ENCODE results near the gene SMIM24. TPM values are rescaled to one million over a fixed set of nuclear protein-coding genes. Genes with fewer than 3 reads are reported as not detected.

The SMIM24 gene
- total and polyA plus RNA-seq, 2 experiments from 2014 or later, result 5.0 to 21.5 TPM

DNA sequence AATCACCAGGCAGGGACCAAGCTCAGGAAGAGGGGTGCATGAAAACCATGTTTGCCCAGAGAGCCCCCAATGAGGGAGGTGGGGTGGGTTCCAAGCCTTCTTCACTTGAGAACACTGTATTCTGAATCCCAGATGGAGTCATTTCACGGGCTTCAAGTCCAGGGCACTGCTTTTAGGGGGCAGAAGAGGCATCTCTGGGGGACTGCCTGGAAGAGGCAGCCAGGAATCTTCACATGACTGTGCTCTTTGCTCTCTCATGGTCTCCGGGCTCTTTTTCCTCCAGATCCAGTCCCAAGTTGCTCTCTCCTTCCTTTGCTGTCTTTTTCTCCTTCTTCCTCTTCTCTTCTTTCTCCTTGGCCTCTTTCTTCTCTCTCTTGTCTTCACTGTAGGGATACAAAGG, 5.7 kb downstream of the SMIM24 start:
- ATAC-seq, result no peak

DNA sequence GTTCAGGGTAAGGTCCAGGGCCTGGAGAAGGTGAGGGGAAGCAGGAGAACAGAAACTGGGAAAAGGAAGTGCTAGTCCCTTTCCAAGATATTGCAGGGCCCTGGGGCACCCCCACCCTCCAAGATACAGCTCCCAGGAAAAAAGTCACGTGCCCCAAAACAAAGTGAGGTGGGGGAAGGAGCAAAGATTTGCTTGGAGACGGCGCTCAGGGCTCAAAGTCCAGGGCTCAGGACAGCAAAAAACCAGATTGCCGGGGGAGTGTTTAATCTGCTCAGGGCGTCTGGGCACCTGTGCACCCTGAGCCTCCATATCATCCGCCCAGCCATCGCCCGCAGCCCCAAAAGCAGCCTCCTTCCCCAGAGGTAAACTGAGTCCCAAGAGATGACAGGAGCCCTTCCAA, 6.3 kb downstream of the SMIM24 start:
- Mint-ChIP-seq H3K27ac (no peak overlapping the region), H3K4me3 (no peak overlapping the region), H3K4me1 (peaks cover 4% of the 10 kb centered on the region; the same call in 1 of the 3 replicates), H3K36me3 (ENCODE audit: low read depth) (peaks cover 2% of the 10 kb centered on the region; the same call in 1 of the 3 replicates), H3K27me3 (ENCODE audit: insufficient read depth, low read depth, poor library complexity) (peaks cover 21% of the 10 kb centered on the region), H3K9me3 (peaks cover 8% of the 10 kb centered on the region)
- no peaks in the 10 kb centered on the region for H3F3A ChIP-seq (replicated peaks; ENCODE audit: low read depth)
- 0 out of 2 replicates have a peak, but pooled peaks cover 3% of the 10 kb centered on the region for H3K4me1 ChIP-seq (ENCODE audit: insufficient read depth)
- H3K27me3 ChIP-seq (ENCODE audit: insufficient read depth), result peaks cover 11% of the 10 kb centered on the region; the same call in 1 of the 2 replicates
- H4K20me1 ChIP-seq (replicated peaks; ENCODE audit: insufficient read depth), result no peaks in the 10 kb centered on the region
- H2AFZ ChIP-seq, result no peak overlapping the region
- no peak overlapping the region for H3K27ac ChIP-seq (ENCODE audit: low read depth)
- H3K36me3 ChIP-seq (ENCODE audit: insufficient read depth), result no peaks in the 10 kb centered on the region
- H3K4me3 ChIP-seq, result no peak overlapping the region
- no peaks in the 10 kb centered on the region for H3K79me2 ChIP-seq (replicated peaks; ENCODE audit: insufficient read depth)
- ATAC-seq (no peak), DNase-seq (ENCODE audit: low spot score) (no peak)
- H3K4me2 ChIP-seq, result no peak overlapping the region
- TF ChIP-seq EZH2 (IDR thresholded peaks at IDR 0.05; ENCODE audit: low read depth, unreplicated experiment), result no peak
- peaks cover 7% of the 10 kb centered on the region; the same call in 1 of the 2 replicates for H3K9me2 ChIP-seq (ENCODE audit: insufficient read depth)

More for the DNA sequence above, 5.7 kb downstream of the SMIM24 start:
- H3K36me3 Mint-ChIP-seq (ENCODE audit: low read depth), result no peaks in the 10 kb centered on the region
- Histone ChIP-seq H3K79me2 (replicated peaks; ENCODE audit: insufficient read depth) (no peaks in the 10 kb centered on the region), H3K4me3 (no peak overlapping the region), H3K27ac (ENCODE audit: low read depth) (no peak overlapping the region), H3K9me2 (ENCODE audit: insufficient read depth) (peaks cover 7% of the 10 kb centered on the region; the same call in 1 of the 2 replicates), H3K27me3 (ENCODE audit: insufficient read depth) (peaks cover 7% of the 10 kb centered on the region; the same call in 1 of the 2 replicates), H3K36me3 (ENCODE audit: insufficient read depth) (no peaks in the 10 kb centered on the region), H3K4me2 (no peak overlapping the region), H3F3A (replicated peaks; ENCODE audit: low read depth) (no peaks in the 10 kb centered on the region), H4K20me1 (replicated peaks; ENCODE audit: insufficient read depth) (no peaks in the 10 kb centered on the region), H3K4me1 (ENCODE audit: insufficient read depth) (0 out of 2 replicates have a peak, but pooled peaks cover 3% of the 10 kb centered on the region), H2AFZ (no peak overlapping the region)
- no peak overlapping the region for H3K4me3 Mint-ChIP-seq
- H3K4me1 Mint-ChIP-seq, result peaks cover 4% of the 10 kb centered on the region; the same call in 1 of the 3 replicates
- no peak overlapping the region for H3K27ac Mint-ChIP-seq
- no peak for DNase-seq (ENCODE audit: low spot score)
- H3K9me3 Mint-ChIP-seq, result peaks cover 3% of the 10 kb centered on the region; the same call in 2 of the 3 replicates
- H3K27me3 Mint-ChIP-seq (ENCODE audit: insufficient read depth, low read depth, poor library complexity), result peaks cover 21% of the 10 kb centered on the region
- TF ChIP-seq EZH2 (IDR thresholded peaks at IDR 0.05; ENCODE audit: low read depth, unreplicated experiment), result no peak
- TF ChIP-seq, protein P1, sequence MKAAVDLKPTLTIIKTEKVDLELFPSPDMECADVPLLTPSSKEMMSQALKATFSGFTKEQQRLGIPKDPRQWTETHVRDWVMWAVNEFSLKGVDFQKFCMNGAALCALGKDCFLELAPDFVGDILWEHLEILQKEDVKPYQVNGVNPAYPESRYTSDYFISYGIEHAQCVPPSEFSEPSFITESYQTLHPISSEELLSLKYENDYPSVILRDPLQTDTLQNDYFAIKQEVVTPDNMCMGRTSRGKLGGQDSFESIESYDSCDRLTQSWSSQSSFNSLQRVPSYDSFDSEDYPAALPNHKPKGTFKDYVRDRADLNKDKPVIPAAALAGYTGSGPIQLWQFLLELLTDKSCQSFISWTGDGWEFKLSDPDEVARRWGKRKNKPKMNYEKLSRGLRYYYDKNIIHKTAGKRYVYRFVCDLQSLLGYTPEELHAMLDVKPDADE (IDR thresholded peaks at IDR 0.05), result no peak
- no peak for TF ChIP-seq CREB1 (CRISPR knock-in tag; IDR thresholded peaks at IDR 0.05; ENCODE audit: low read depth)
- TF ChIP-seq STAT1 (IDR thresholded peaks at IDR 0.05; ENCODE audit: unreplicated experiment), result no peak
- TF ChIP-seq, protein P2, sequence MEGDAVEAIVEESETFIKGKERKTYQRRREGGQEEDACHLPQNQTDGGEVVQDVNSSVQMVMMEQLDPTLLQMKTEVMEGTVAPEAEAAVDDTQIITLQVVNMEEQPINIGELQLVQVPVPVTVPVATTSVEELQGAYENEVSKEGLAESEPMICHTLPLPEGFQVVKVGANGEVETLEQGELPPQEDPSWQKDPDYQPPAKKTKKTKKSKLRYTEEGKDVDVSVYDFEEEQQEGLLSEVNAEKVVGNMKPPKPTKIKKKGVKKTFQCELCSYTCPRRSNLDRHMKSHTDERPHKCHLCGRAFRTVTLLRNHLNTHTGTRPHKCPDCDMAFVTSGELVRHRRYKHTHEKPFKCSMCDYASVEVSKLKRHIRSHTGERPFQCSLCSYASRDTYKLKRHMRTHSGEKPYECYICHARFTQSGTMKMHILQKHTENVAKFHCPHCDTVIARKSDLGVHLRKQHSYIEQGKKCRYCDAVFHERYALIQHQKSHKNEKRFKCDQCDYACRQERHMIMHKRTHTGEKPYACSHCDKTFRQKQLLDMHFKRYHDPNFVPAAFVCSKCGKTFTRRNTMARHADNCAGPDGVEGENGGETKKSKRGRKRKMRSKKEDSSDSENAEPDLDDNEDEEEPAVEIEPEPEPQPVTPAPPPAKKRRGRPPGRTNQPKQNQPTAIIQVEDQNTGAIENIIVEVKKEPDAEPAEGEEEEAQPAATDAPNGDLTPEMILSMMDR (conservative IDR thresholded peaks at IDR 0.05; ENCODE audit: low read depth in 2 of 2), result no peak
- TF ChIP-seq NANOG (IDR thresholded peaks at IDR 0.05; ENCODE audit: borderline replicate concordance), result no peak
- TF ChIP-seq ZNF331 (CRISPR knock-in tag; IDR thresholded peaks at IDR 0.05; ENCODE audit: low read depth), result no peak

Data from GM23338 (cell line).